HCT116 (cell line): ENCODE measurements around the gene AKAP13. TPM values are rescaled to one million over a fixed set of nuclear protein-coding genes. Genes with fewer than 3 reads are reported as not detected.

Source experiments
- ATAC-seq: fragments of 200-7000 bp; cut with Tn5 transposase; 2 replicates; pipeline ENCODE4 v1.9.1; 2020; ENCODE audit warnings: mild to moderate bottlenecking, moderate library complexity
- BruUV-seq: library from RNA; stranded (reverse); fragments of 400-500 nt; replicated peaks from 2 replicates; lab custom pipeline; 2021; lab: Mats Ljungman, UMichigan
- CTCF ChIA-PET: fragments of 300-600 bp; sonication (Branson Sonifier 250); formaldehyde crosslinking; loops from one replicate; lab custom pipeline; 2021; ENCODE audit warnings: antibody characterized with exemption; lab: Charles Lee
- POLR2A ChIA-PET: fragments of 300-600, 350-600 bp; sonication (Branson Sonifier 250); formaldehyde crosslinking; loops from one replicate; lab custom pipeline; 2021; ENCODE audit warnings: antibody characterized with exemption; lab: Charles Lee
- RAD21 ChIA-PET, 2 experiments: fragments of 300-600 bp; sonication (Branson Sonifier 250); formaldehyde crosslinking; loops; one replicate each; lab custom pipeline; 2023; ENCODE audit warnings: low total read pairs in 2 of 2; ENCODE audit not compliant: uncharacterized antibody in 2 of 2, unreplicated experiment in 2 of 2, low non-redundant PET in 1 of 2; lab: Charles Lee
- DNase-seq: peaks from one replicate; pipeline ENCODE4 v3.0.0-alpha.2; 2010; ENCODE audit warnings: low read depth, low spot score
- H2AFZ ChIP-seq: fragments of 200-600 bp; shearing (Covaris generic), sonication (generic); 2 replicates; pipeline ENCODE4 v1.6.1; 2017; ENCODE audit warnings: low read depth, mixed run types, mixed read lengths, antibody characterized with exemption, low read length; ENCODE audit not compliant: poor library complexity, severe bottlenecking
- H3K27ac ChIP-seq: 2 replicates; pipeline ENCODE4 v1.5.1; 2012; ENCODE audit warnings: low read depth, low read length
- H3K27me3 ChIP-seq: fragments of 200-600 bp; sonication (generic); 2 replicates; pipeline ENCODE4 v1.6.1; 2016; ENCODE audit warnings: mixed run types, low read length, mixed read lengths; ENCODE audit not compliant: insufficient read depth
- H3K36me3 ChIP-seq, 2 experiments: fragments of 200-500 bp in 1 of 2; fragments of 200-600 bp in 1 of 2; sonication (Bioruptor generic) in 1 of 2; sonication (generic) in 1 of 2; 2 replicates each; pipeline versions ENCODE4 v1.5.1 to v1.6.1; 2014 to 2016; ENCODE audit warnings: low read length in 2 of 2, inconsistent platforms in 1 of 2, mixed read lengths in 1 of 2, mixed run types in 1 of 2; ENCODE audit not compliant: insufficient read depth in 2 of 2, control insufficient read depth in 1 of 2
- H3K4me1 ChIP-seq, 2 experiments: fragments of 200-600 bp in 1 of 2; sonication (generic) in 1 of 2; 2 replicates each; pipeline versions ENCODE4 v1.5.1 to v1.6.1; 2012 to 2017; ENCODE audit warnings: low read length in 2 of 2, inconsistent platforms in 1 of 2, mild to moderate bottlenecking in 1 of 2, mixed read lengths in 1 of 2, mixed run types in 1 of 2, moderate library complexity in 1 of 2; ENCODE audit not compliant: insufficient read depth in 2 of 2, control insufficient read depth in 1 of 2
- H3K4me2 ChIP-seq: fragments of 200-600 bp; sonication (generic); 2 replicates; pipeline ENCODE4 v1.6.1; 2017; ENCODE audit warnings: mixed run types, low read length, mixed read lengths
- H3K4me3 ChIP-seq, 2 experiments: fragments of 200-600 bp in 1 of 2; sonication (generic) in 1 of 2; replicated peaks in 1 of 2; 2 replicates each; pipeline ENCODE4 v1.5.1; 2011 to 2016; ENCODE audit warnings: low read length in 2 of 2, control low read depth in 1 of 2, low read depth in 1 of 2, mild to moderate bottlenecking in 1 of 2, mixed read lengths in 1 of 2, mixed run types in 1 of 2
- H3K79me2 ChIP-seq: fragments of 200-600 bp; sonication (generic); 2 replicates; pipeline ENCODE4 v1.6.1; 2017; ENCODE audit warnings: mild to moderate bottlenecking, mixed run types, low read length, moderate library complexity, mixed read lengths; ENCODE audit not compliant: insufficient read depth
- H3K9ac ChIP-seq: fragments of 200-600 bp; sonication (generic); 2 replicates; pipeline ENCODE4 v1.6.1; 2016; ENCODE audit warnings: low read length, mixed read lengths
- H3K9me2 ChIP-seq: fragments of 200-600 bp; sonication (generic), shearing (Covaris generic); 2 replicates; pipeline ENCODE4 v1.6.1; 2017; ENCODE audit warnings: mixed run types, mild to moderate bottlenecking, moderate library complexity; ENCODE audit not compliant: insufficient read depth
- H3K9me3 ChIP-seq, 2 experiments: fragments of 200-500 bp in 1 of 2; fragments of 200-600 bp in 1 of 2; sonication (Bioruptor generic) in 1 of 2; sonication (generic) in 1 of 2; 2 replicates each; pipeline ENCODE4 v1.6.1; 2014 to 2017; ENCODE audit warnings: low read length in 2 of 2, mixed read lengths in 2 of 2, inconsistent platforms in 1 of 2, low read depth in 1 of 2, mild to moderate bottlenecking in 1 of 2, mixed run types in 1 of 2, moderate library complexity in 1 of 2; ENCODE audit not compliant: control insufficient read depth in 1 of 2, insufficient read depth in 1 of 2
- H4K20me1 ChIP-seq: fragments of 200-600 bp; sonication (generic), shearing (Covaris generic); 2 replicates; pipeline ENCODE4 v1.6.1; 2017; ENCODE audit warnings: mixed run types, mild to moderate bottlenecking, moderate library complexity; ENCODE audit not compliant: insufficient read depth
- CEBPB ChIP-seq: IDR thresholded peaks from 2 replicates; pipeline ENCODE4 v1.6.1; 2012; ENCODE audit warnings: low read depth
- ELF1 ChIP-seq: IDR thresholded peaks from 2 replicates; pipeline ENCODE4 v1.6.1; 2012; ENCODE audit warnings: low read depth, borderline replicate concordance
- EZH2 ChIP-seq: fragments of 200-600 bp; sonication (generic); IDR thresholded peaks from 2 replicates; pipeline ENCODE4 v1.6.1; 2017; ENCODE audit warnings: antibody characterized with exemption, mixed run types
- EZH2phosphoT487 ChIP-seq: fragments of 200-600 bp; IDR thresholded peaks from 2 replicates; pipeline ENCODE4 v1.6.1; 2018; ENCODE audit warnings: antibody characterized with exemption, borderline replicate concordance
- FOSL1 ChIP-seq: IDR thresholded peaks from 2 replicates; pipeline ENCODE4 v1.6.1; 2012; ENCODE audit warnings: low read depth
- JUND ChIP-seq: IDR thresholded peaks from 2 replicates; pipeline ENCODE4 v1.6.1; 2012
- POLR2AphosphoS5 ChIP-seq: IDR thresholded peaks from 2 replicates; pipeline ENCODE4 v1.6.1; 2011; ENCODE audit warnings: mild to moderate bottlenecking, low read depth, low read length, moderate library complexity
- RAD21 ChIP-seq: IDR thresholded peaks from 2 replicates; pipeline ENCODE4 v1.6.1; 2012; ENCODE audit warnings: low read depth, mild to moderate bottlenecking
- SIN3A ChIP-seq: IDR thresholded peaks from 2 replicates; pipeline ENCODE4 v1.6.1; 2012; ENCODE audit warnings: low read depth
- SP1 ChIP-seq: IDR thresholded peaks from 2 replicates; pipeline ENCODE4 v1.6.1; 2012; ENCODE audit warnings: low read depth
- SRF ChIP-seq: IDR thresholded peaks from 2 replicates; pipeline ENCODE4 v1.6.1; 2012; ENCODE audit warnings: low read depth
- TCF7L2 ChIP-seq: IDR thresholded peaks from 2 replicates; pipeline ENCODE4 v1.7.0; 2011; ENCODE audit warnings: borderline replicate concordance, inconsistent platforms; ENCODE audit not compliant: insufficient read depth, insufficient read length; ENCODE audit errors: extremely low read depth
- YY1 ChIP-seq: IDR thresholded peaks from 2 replicates; pipeline ENCODE4 v1.6.1; 2011; ENCODE audit warnings: low read length, low read depth, moderate library complexity, mild to moderate bottlenecking; ENCODE audit not compliant: insufficient replicate concordance; ENCODE audit errors: extremely low read depth
- ZBTB33 ChIP-seq: IDR thresholded peaks from 2 replicates; pipeline ENCODE4 v1.6.1; 2011; ENCODE audit warnings: mild to moderate bottlenecking, low read length, moderate library complexity; ENCODE audit not compliant: insufficient replicate concordance; ENCODE audit errors: extremely low read depth
- ZFX ChIP-seq: fragments of 450-650 bp; IDR thresholded peaks from 2 replicates; pipeline ENCODE4 v1.6.1; 2017
- ZNF274 ChIP-seq: fragments of 200-500 bp; sonication (Bioruptor generic); IDR thresholded peaks from 2 replicates; pipeline ENCODE4 v1.6.1; 2014; ENCODE audit warnings: mild to moderate bottlenecking, low read depth, low read length, inconsistent platforms
- intact Hi-C: fragments of 100-400 bp; cut with micrococcal nuclease; formaldehyde crosslinking; loops from 2 replicates; pipeline ENCODE4 v1.10.0; 2022
- total RNA-seq: library from RNA; stranded (reverse); gene quantifications from one replicate; pipeline ENCODE4 v1.2.1, GENCODE V29; 2021; ENCODE audit not compliant: unreplicated experiment
- TF ChIP-seq, protein P1 (sequence below): IDR thresholded peaks from 2 replicates; pipeline ENCODE4 v1.6.1; 2012; ENCODE audit warnings: low read depth
- TF ChIP-seq, protein P2 (sequence below), 3 experiments: fragments of 200-600 bp in 1 of 3; sonication (generic) in 1 of 3; IDR thresholded peaks in 2 of 3; conservative IDR thresholded peaks in 1 of 3; 2 replicates each; pipeline ENCODE4 v1.5.1; 2012 to 2017; ENCODE audit warnings: low read depth in 2 of 3, low read length in 2 of 3, antibody characterized with exemption in 1 of 3, borderline replicate concordance in 1 of 3, control low read depth in 1 of 3, mild to moderate bottlenecking in 1 of 3, mixed read lengths in 1 of 3, mixed run types in 1 of 3, moderate library complexity in 1 of 3; ENCODE audit not compliant: insufficient read depth in 1 of 3

Gene AKAP13
- total RNA-seq, 1 experiment from 2014 or later: 43.1 TPM

- no peak for TF ChIP-seq POLR2AphosphoS5
- TF ChIP-seq, protein P1, sequence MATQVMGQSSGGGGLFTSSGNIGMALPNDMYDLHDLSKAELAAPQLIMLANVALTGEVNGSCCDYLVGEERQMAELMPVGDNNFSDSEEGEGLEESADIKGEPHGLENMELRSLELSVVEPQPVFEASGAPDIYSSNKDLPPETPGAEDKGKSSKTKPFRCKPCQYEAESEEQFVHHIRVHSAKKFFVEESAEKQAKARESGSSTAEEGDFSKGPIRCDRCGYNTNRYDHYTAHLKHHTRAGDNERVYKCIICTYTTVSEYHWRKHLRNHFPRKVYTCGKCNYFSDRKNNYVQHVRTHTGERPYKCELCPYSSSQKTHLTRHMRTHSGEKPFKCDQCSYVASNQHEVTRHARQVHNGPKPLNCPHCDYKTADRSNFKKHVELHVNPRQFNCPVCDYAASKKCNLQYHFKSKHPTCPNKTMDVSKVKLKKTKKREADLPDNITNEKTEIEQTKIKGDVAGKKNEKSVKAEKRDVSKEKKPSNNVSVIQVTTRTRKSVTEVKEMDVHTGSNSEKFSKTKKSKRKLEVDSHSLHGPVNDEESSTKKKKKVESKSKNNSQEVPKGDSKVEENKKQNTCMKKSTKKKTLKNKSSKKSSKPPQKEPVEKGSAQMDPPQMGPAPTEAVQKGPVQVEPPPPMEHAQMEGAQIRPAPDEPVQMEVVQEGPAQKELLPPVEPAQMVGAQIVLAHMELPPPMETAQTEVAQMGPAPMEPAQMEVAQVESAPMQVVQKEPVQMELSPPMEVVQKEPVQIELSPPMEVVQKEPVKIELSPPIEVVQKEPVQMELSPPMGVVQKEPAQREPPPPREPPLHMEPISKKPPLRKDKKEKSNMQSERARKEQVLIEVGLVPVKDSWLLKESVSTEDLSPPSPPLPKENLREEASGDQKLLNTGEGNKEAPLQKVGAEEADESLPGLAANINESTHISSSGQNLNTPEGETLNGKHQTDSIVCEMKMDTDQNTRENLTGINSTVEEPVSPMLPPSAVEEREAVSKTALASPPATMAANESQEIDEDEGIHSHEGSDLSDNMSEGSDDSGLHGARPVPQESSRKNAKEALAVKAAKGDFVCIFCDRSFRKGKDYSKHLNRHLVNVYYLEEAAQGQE: no peak
- no peak for TF ChIP-seq ZFX
- no peak for TF ChIP-seq EZH2phosphoT487
- TF ChIP-seq JUND: no peak
- no peak for TF ChIP-seq ELF1
- TF ChIP-seq, protein P2, sequence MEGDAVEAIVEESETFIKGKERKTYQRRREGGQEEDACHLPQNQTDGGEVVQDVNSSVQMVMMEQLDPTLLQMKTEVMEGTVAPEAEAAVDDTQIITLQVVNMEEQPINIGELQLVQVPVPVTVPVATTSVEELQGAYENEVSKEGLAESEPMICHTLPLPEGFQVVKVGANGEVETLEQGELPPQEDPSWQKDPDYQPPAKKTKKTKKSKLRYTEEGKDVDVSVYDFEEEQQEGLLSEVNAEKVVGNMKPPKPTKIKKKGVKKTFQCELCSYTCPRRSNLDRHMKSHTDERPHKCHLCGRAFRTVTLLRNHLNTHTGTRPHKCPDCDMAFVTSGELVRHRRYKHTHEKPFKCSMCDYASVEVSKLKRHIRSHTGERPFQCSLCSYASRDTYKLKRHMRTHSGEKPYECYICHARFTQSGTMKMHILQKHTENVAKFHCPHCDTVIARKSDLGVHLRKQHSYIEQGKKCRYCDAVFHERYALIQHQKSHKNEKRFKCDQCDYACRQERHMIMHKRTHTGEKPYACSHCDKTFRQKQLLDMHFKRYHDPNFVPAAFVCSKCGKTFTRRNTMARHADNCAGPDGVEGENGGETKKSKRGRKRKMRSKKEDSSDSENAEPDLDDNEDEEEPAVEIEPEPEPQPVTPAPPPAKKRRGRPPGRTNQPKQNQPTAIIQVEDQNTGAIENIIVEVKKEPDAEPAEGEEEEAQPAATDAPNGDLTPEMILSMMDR (IDR thresholded peaks at IDR 0.05 in 2 of 3, conservative IDR thresholded peaks at IDR 0.05 in 1 of 3; ENCODE audit: borderline replicate concordance in 1 of 3, insufficient read depth in 1 of 3, low read depth in 2 of 3, low read length in 2 of 3): no peak
- no peak for TF ChIP-seq CEBPB
- no peak for TF ChIP-seq FOSL1
- TF ChIP-seq TCF7L2: no peak
- TF ChIP-seq SIN3A: no peak
- TF ChIP-seq ZBTB33: no peak
- no peak for TF ChIP-seq YY1
- TF ChIP-seq ZNF274: no peak
- TF ChIP-seq EZH2: no peak
- TF ChIP-seq RAD21: no peak
- no peak for TF ChIP-seq SP1
- TF ChIP-seq SRF: no peak
- TF ChIP-seq, all 23 proteins: peak for 0
- Histone ChIP-seq H3K4me3 (no peak overlapping the region), H3K4me1 (no peaks in the 10 kb centered on the region), H3K4me2 (no peak overlapping the region), H3K27ac (no peak overlapping the region), H3K27me3 (no peaks in the 10 kb centered on the region), H2AFZ (no peak overlapping the region), H3K9me3 (no peaks in the 10 kb centered on the region), H4K20me1 (no peaks in the 10 kb centered on the region), H3K9me2 (no peaks in the 10 kb centered on the region), H3K36me3 (peaks cover 3 to 12% of the 10 kb centered on the region in 2 experiments; a peak in 2 of 4 replicates), H3K9ac (no peak overlapping the region), H3K79me2 (no peaks in the 10 kb centered on the region)
- POLR2A ChIA-PET: no interaction called here
- CTCF ChIA-PET: no interaction called here
- intact Hi-C loops: no loop called here
- RAD21 ChIA-PET: no interaction called here
- no TSS peak for BruUV-seq
- no peak for ATAC-seq
- no peak for DNase-seq
These were observed 310.3 kb downstream of the AKAP13 start for GRCh38 chr15:85690561-85691231.
